Measurements from ENCODE around the gene DYDC2.

Gene DYDC2

DNA sequence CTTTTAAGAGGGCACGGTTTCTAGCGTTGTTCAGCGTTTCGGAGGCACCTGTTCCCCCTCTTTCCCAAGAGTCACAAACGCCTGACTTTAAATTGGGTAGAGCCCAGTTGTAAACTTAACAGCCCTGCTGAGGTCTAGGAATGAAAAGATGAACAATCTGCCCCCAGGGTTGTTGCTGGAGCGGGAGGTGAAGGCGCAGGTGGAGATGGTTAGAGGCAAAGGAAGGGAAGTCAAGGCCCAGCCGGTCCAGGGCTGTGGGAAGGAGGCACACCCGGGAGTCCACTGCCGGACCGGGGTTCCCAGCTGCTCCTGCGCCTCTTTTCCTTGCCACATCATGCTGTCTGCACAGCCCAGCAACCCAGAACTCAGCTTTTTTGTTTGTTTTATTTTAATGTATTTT is 52.5 kb downstream of the DYDC2 start:
- no peak overlapping the region for H3K27ac ChIP-seq (replicated peaks)
- no peak for TF ChIP-seq GABPA (IDR thresholded peaks at IDR 0.05; ENCODE audit: low read depth)
- TF ChIP-seq, protein P1, sequence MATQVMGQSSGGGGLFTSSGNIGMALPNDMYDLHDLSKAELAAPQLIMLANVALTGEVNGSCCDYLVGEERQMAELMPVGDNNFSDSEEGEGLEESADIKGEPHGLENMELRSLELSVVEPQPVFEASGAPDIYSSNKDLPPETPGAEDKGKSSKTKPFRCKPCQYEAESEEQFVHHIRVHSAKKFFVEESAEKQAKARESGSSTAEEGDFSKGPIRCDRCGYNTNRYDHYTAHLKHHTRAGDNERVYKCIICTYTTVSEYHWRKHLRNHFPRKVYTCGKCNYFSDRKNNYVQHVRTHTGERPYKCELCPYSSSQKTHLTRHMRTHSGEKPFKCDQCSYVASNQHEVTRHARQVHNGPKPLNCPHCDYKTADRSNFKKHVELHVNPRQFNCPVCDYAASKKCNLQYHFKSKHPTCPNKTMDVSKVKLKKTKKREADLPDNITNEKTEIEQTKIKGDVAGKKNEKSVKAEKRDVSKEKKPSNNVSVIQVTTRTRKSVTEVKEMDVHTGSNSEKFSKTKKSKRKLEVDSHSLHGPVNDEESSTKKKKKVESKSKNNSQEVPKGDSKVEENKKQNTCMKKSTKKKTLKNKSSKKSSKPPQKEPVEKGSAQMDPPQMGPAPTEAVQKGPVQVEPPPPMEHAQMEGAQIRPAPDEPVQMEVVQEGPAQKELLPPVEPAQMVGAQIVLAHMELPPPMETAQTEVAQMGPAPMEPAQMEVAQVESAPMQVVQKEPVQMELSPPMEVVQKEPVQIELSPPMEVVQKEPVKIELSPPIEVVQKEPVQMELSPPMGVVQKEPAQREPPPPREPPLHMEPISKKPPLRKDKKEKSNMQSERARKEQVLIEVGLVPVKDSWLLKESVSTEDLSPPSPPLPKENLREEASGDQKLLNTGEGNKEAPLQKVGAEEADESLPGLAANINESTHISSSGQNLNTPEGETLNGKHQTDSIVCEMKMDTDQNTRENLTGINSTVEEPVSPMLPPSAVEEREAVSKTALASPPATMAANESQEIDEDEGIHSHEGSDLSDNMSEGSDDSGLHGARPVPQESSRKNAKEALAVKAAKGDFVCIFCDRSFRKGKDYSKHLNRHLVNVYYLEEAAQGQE (IDR thresholded peaks at IDR 0.05; ENCODE audit: insufficient replicate concordance, low read depth): no peak
- TF ChIP-seq, protein P2, sequence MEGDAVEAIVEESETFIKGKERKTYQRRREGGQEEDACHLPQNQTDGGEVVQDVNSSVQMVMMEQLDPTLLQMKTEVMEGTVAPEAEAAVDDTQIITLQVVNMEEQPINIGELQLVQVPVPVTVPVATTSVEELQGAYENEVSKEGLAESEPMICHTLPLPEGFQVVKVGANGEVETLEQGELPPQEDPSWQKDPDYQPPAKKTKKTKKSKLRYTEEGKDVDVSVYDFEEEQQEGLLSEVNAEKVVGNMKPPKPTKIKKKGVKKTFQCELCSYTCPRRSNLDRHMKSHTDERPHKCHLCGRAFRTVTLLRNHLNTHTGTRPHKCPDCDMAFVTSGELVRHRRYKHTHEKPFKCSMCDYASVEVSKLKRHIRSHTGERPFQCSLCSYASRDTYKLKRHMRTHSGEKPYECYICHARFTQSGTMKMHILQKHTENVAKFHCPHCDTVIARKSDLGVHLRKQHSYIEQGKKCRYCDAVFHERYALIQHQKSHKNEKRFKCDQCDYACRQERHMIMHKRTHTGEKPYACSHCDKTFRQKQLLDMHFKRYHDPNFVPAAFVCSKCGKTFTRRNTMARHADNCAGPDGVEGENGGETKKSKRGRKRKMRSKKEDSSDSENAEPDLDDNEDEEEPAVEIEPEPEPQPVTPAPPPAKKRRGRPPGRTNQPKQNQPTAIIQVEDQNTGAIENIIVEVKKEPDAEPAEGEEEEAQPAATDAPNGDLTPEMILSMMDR (IDR thresholded peaks at IDR 0.05; ENCODE audit: insufficient read depth, low read length): no peak
- no peak for TF ChIP-seq SPI1 (IDR thresholded peaks at IDR 0.05; ENCODE audit: borderline replicate concordance, low read depth)
- TF ChIP-seq POLR2AphosphoS5 (IDR thresholded peaks at IDR 0.05; ENCODE audit: low read depth): no peak
- DNase-seq (ENCODE audit: low read depth in 1 of 2, low spot score in 1 of 2): no peak
- H3K27me3 ChIP-seq (ENCODE audit: insufficient read depth, poor library complexity, severe bottlenecking): peaks cover 29% of the 10 kb centered on the region
- no peak overlapping the region for H3K4me3 ChIP-seq (replicated peaks; ENCODE audit: insufficient read depth, low read length)

DNA sequence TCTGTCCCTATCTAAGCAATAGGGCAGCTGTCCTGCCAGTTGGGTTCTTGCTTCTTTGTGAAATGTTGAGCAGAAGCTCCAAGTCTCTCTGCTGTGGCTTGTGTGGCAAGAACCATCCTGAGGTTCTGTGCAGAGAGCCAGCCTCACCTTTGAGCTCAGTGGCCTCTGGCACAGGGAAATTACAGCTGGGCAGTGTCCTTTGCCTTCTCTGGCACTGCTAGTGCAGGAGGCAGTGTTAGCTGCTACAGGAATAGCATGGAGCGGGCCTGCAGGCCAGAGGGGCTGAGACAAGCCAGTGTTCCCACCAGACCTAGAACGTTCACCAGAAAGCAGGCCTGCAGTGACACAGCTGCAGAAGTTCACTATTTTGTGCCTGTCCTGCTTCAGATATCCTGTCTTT is 53.5 kb downstream of the DYDC2 start:
- peaks cover 29% of the 10 kb centered on the region for H3K27me3 ChIP-seq (ENCODE audit: insufficient read depth, poor library complexity, severe bottlenecking)
- no peak overlapping the region for H3K27ac ChIP-seq (replicated peaks)
- TF ChIP-seq, protein P1 (IDR thresholded peaks at IDR 0.05; ENCODE audit: insufficient replicate concordance, low read depth): no peak
- TF ChIP-seq GABPA (IDR thresholded peaks at IDR 0.05; ENCODE audit: low read depth) (no peak), POLR2AphosphoS5 (IDR thresholded peaks at IDR 0.05; ENCODE audit: low read depth) (no peak), SPI1 (IDR thresholded peaks at IDR 0.05; ENCODE audit: borderline replicate concordance, low read depth) (no peak)
- TF ChIP-seq, protein P2 (IDR thresholded peaks at IDR 0.05; ENCODE audit: insufficient read depth, low read length): no peak
- DNase-seq (ENCODE audit: low read depth in 1 of 2, low spot score in 1 of 2): no peak
- H3K4me3 ChIP-seq (replicated peaks; ENCODE audit: insufficient read depth, low read length): no peak overlapping the region

DNA sequence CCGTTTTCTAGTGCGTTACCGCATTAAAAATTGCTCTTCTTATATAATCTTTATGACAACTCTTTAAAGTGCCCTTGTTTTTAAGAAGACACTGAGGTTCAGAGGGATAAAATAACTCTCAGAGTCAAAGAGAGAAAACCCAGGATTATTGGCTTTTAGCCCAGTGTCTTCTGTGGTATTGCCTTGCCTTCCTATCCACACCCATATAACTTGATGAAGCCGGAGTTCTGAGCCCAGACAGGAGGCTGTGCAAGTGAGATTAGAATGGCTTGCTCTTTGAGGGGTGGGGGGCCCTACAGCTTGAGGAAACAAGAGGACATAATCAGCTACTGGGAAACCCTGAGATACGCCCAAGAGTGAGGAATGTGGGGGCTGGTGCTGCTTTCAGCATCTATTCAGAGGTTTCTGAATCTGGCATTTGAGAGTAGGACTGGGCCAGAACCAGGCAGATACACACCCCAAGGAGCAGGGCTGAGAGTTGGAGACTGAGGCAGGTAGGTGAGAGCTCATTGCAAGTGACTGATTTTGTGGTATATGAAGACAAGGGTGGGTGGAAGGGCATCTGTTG is 54.1 kb downstream of the DYDC2 start:
- DNase-seq (ENCODE audit: low read depth in 1 of 2, low spot score in 1 of 2): no peak
- no peak overlapping the region for H3K27ac ChIP-seq (replicated peaks)
- peaks cover 29% of the 10 kb centered on the region for H3K27me3 ChIP-seq (ENCODE audit: insufficient read depth, poor library complexity, severe bottlenecking)
- no peak overlapping the region for H3K4me3 ChIP-seq (replicated peaks; ENCODE audit: insufficient read depth, low read length)
- TF ChIP-seq POLR2AphosphoS5 (IDR thresholded peaks at IDR 0.05; ENCODE audit: low read depth) (no peak), SPI1 (IDR thresholded peaks at IDR 0.05; ENCODE audit: borderline replicate concordance, low read depth) (no peak), GABPA (IDR thresholded peaks at IDR 0.05; ENCODE audit: low read depth) (no peak)
- TF ChIP-seq, protein P2 (IDR thresholded peaks at IDR 0.05; ENCODE audit: insufficient read depth, low read length): no peak
- TF ChIP-seq, protein P1 (IDR thresholded peaks at IDR 0.05; ENCODE audit: insufficient replicate concordance, low read depth): no peak

Measured in HL-60 (cell line).